GM10248 (cell line): Measurements from ENCODE around the gene PDZK1IP1.

Experiments
- CTCF ChIA-PET: fragments of 300-600 bp; sonication (Branson Sonifier 250); formaldehyde crosslinking; extraction: SDS; loops from one replicate; lab custom pipeline; 2021; ENCODE audit warnings: antibody characterized with exemption; lab: Yijun Ruan, JAX
- POLR2A ChIA-PET: fragments of 350-650 bp; sonication (Branson Sonifier 250); formaldehyde crosslinking; extraction: SDS; loops from one replicate; lab custom pipeline; 2020; ENCODE audit warnings: antibody characterized with exemption; lab: Yijun Ruan, JAX
- DNase-seq: peaks from one replicate; pipeline ENCODE4 v3.0.0; 2012; ENCODE audit errors: extremely low spot score
- CTCF ChIP-seq: IDR thresholded peaks from 2 replicates; pipeline ENCODE4 v1.5.1; 2012; ENCODE audit warnings: mild to moderate bottlenecking, low read depth; ENCODE audit errors: extremely low read depth, missing control alignments, control extremely low read depth

PDZK1IP1 gene

GRCh38 chr1:47215713-47216112 is 25.9 kb upstream of the PDZK1IP1 start:
- ChIA-PET CTCF (interaction anchor here (0.8 to 3.9 kb wide), 2 partner anchors 23 to 40 kb away, joined by 3 to 17 read pairs; no protein-coding TSS in a partner anchor), POLR2A (no interaction called here)
- no peak for DNase-seq
- TF ChIP-seq CTCF, result no peak

GRCh38 chr1:47214549-47214948 is 24.7 kb upstream of the PDZK1IP1 start:
- CTCF ChIA-PET, result interaction anchor here (3.9 kb wide), 1 partner anchor 22 kb away, joined by 17 read pairs; no protein-coding TSS in a partner anchor
- no peak for TF ChIP-seq CTCF
- no peak for DNase-seq
- POLR2A ChIA-PET, result no interaction called here

GRCh38 chr1:47213230-47213963 is 23.6 kb upstream of the PDZK1IP1 start:
- CTCF ChIA-PET, result interaction anchor here (1.2 to 3.9 kb wide), 3 partner anchors 13 to 34 kb away, joined by 3 to 17 read pairs (median 6); no protein-coding TSS in a partner anchor

DNA sequence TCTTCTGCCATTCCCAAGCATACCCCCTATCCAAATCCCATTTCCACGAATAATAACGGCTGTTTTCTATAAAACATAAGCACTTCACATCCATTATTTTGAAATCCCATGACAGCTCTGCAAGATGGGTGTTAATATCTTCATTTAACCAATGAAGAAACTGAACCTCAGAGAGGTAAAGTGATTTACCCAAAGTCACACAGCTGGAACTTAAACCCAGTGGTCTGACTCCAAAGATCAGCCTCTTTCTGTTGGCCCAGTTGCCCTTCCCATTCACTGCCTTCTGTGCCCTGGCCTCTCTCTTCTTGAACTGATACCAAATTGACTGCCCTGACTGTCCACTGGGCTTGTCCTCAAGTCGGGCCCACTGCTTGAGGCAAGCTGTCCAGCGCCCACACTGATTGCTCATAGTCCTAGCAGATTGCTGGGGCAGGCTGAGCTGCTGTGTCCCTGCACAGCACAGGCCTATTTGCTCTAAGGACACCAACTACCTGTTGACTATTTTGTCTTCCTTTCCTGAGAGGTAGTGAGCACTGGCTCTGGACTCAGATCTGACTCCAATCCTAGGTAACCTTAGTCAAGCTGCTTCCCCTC is 22.9 kb upstream of the PDZK1IP1 start:
- TF ChIP-seq CTCF, result no peak
- POLR2A ChIA-PET, result no interaction called here
- no peak for DNase-seq
- CTCF ChIA-PET, result interaction anchor here (1.0 to 3.9 kb wide), 4 partner anchors 14 to 34 kb away, joined by 3 to 17 read pairs (median 5); no protein-coding TSS in a partner anchor

More at GRCh38 chr1:47213230-47213963, 23.6 kb upstream of the PDZK1IP1 start:
- no peak for TF ChIP-seq CTCF
- POLR2A ChIA-PET, result no interaction called here
- DNase-seq, result no peak

DNA sequence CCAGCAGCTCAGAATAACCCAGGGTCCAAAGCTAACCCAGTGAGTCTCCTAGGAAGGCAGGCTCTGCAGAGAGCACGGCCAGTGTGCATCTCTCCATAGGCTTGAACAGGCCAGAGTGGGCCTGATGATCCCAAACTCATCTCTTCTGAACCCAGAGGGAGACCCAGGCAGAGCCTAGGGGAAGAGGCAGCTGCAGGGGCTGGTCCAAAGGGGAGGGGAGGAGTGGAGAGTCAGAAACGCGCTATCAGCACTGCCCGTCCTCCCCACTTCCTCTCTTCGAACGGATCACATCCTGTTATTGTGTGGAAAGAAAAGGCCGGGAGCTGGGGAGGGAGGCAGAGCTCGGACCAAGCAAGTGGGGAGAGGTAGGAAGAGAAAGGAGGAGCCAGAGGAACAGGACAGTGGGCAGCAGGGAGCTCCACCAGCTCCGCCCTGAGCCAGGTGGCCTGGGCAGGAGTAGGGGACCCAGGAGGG is 22.0 kb upstream of the PDZK1IP1 start:
- no peak for DNase-seq
- CTCF ChIA-PET, result interaction anchor here (1.0 to 2.3 kb wide), 4 partner anchors 18 to 514 kb away, joined by 3 to 12 read pairs (median 4); no protein-coding TSS in a partner anchor
- POLR2A ChIA-PET, result no interaction called here
- no peak for TF ChIP-seq CTCF

DNA sequence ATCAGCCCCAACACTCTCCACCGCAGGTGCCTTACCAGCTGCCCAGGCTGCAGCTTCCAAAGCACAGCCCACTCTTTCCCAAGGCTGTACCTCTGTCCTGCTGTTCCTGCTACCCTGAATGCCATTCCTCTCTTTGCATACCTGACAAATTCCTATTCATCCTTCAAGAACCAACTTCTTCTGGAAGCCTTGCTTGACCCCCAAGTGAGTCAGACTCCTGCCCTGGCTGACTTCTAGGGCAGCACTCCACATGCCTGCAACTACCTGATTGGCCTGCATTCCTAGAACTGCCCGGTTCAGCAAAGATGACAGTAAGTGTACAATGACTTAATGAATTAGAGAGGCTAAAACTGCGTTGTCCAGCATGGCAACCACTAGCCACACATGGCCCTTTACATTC is 20.8 kb upstream of the PDZK1IP1 start:
- CTCF ChIA-PET, result interaction anchor here (0.7 to 2.3 kb wide), 4 partner anchors 11 to 515 kb away, joined by 3 to 12 read pairs (median 3); no protein-coding TSS in a partner anchor
- no peak for DNase-seq
- POLR2A ChIA-PET, result no interaction called here

More for the DNA sequence above, 20.8 kb upstream of the PDZK1IP1 start:
- no peak for TF ChIP-seq CTCF
